ENCODE measurements around the gene ST7L.

DNA sequence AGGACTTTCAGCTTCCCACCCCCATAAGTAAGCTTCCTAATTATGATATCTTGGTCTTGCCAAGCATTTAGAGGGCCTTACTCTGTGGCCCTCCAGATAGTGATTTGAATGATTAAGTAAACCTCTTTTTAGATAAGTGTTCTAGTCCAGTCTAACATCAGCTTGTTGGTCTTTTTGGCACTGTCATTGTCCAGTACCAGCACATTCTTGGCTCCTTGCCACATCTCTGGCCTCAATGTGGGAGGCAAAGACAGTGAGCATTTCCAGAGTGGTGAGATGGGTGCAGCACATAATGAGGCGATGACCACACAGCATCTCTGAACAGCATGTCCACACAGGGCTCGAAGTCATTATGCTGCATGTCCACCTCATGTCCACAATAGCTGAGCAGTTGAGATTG, 6.8 kb upstream of the ST7L start:
- TF ChIP-seq, protein P1, sequence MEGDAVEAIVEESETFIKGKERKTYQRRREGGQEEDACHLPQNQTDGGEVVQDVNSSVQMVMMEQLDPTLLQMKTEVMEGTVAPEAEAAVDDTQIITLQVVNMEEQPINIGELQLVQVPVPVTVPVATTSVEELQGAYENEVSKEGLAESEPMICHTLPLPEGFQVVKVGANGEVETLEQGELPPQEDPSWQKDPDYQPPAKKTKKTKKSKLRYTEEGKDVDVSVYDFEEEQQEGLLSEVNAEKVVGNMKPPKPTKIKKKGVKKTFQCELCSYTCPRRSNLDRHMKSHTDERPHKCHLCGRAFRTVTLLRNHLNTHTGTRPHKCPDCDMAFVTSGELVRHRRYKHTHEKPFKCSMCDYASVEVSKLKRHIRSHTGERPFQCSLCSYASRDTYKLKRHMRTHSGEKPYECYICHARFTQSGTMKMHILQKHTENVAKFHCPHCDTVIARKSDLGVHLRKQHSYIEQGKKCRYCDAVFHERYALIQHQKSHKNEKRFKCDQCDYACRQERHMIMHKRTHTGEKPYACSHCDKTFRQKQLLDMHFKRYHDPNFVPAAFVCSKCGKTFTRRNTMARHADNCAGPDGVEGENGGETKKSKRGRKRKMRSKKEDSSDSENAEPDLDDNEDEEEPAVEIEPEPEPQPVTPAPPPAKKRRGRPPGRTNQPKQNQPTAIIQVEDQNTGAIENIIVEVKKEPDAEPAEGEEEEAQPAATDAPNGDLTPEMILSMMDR (IDR thresholded peaks at IDR 0.05): no peak
- TF ChIP-seq POLR2A (IDR thresholded peaks at IDR 0.05): no peak
